Suprapubic skin (tissue), 3 donors: ENCODE results near the gene CLMP.

Source experiments
- POLR2A ChIP-seq, 2 donors: fragments of 450-650 bp; IDR thresholded peaks; one replicate each; pipeline ENCODE4 v1.6.1; 2017; ENCODE audit warnings: antibody characterized with exemption in 2 of 2, mild to moderate bottlenecking in 2 of 2, moderate library complexity in 2 of 2
- TF ChIP-seq, protein P1 (sequence below), 2 donors: fragments of 200-600 bp in 1 of 2; fragments of 450-650 bp in 1 of 2; sonication (generic) in 1 of 2; IDR thresholded peaks; one replicate each; pipeline ENCODE4 v1.5.1; 2016 to 2019; ENCODE audit warnings: antibody characterized with exemption in 2 of 2, mild to moderate bottlenecking in 1 of 2, moderate library complexity in 1 of 2

DNA sequence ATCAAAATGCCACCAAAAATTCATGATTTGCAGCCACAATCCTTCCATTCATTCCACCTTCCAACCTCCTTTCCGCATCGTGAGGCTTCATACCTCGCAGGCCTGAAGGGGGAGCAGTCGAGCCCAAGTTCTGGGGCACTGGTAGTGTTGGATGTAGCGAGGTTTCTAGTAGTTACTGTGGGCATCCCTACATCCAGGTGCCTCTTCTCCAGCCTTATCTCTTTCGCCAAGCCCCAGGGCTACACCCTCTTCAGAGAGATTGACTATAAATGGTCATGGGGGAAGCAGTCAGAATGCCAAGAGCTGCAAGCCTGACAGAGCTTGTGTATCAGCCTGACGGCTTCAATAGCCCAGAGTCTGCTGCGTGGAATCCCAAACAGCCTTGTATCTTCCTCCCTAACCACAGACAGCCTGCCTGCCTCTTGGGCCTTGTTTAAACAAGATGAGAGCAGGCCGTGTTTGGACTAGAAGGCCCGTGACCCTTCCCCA lies 28.9 kb downstream of the CLMP start:
- TF ChIP-seq POLR2A (IDR thresholded peaks at IDR 0.05): no peak
- TF ChIP-seq, protein P1, sequence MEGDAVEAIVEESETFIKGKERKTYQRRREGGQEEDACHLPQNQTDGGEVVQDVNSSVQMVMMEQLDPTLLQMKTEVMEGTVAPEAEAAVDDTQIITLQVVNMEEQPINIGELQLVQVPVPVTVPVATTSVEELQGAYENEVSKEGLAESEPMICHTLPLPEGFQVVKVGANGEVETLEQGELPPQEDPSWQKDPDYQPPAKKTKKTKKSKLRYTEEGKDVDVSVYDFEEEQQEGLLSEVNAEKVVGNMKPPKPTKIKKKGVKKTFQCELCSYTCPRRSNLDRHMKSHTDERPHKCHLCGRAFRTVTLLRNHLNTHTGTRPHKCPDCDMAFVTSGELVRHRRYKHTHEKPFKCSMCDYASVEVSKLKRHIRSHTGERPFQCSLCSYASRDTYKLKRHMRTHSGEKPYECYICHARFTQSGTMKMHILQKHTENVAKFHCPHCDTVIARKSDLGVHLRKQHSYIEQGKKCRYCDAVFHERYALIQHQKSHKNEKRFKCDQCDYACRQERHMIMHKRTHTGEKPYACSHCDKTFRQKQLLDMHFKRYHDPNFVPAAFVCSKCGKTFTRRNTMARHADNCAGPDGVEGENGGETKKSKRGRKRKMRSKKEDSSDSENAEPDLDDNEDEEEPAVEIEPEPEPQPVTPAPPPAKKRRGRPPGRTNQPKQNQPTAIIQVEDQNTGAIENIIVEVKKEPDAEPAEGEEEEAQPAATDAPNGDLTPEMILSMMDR (IDR thresholded peaks at IDR 0.05): peak in 1 of 2 donors; percentile 39
